Progenitor cell of endocrine pancreas (in vitro differentiated cells): ENCODE measurements around the gene HBA2. TPM values are rescaled to one million over a fixed set of nuclear protein-coding genes. Genes with fewer than 3 reads are reported as not detected.
A peak's percentile ranks its signal among the peaks of the same experiment; 100 is the strongest.

ENCODE experiments used
- DNase-seq: peaks from one replicate; pipeline ENCODE4 v3.0.0; 2021; ENCODE audit warnings: low spot score; ENCODE audit not compliant: unreplicated experiment
- H3K27ac Mint-ChIP-seq: 2 replicates; pipeline ENCODE4 v1.8.0; 2021; ENCODE audit warnings: mild to moderate bottlenecking, moderate library complexity, mixed read lengths
- H3K27me3 Mint-ChIP-seq: 2 replicates; pipeline ENCODE4 v1.8.0; 2021; ENCODE audit warnings: mixed read lengths
- H3K36me3 Mint-ChIP-seq: 2 replicates; pipeline ENCODE4 v1.8.0; 2022; ENCODE audit warnings: mixed read lengths; ENCODE audit not compliant: insufficient read depth
- H3K4me1 Mint-ChIP-seq: 2 replicates; pipeline ENCODE4 v1.8.0; 2021; ENCODE audit warnings: low read depth, mixed read lengths
- H3K4me3 Mint-ChIP-seq: 2 replicates; pipeline ENCODE4 v1.8.0; 2021; ENCODE audit warnings: low read depth, mild to moderate bottlenecking, moderate library complexity, mixed read lengths
- H3K9me3 Mint-ChIP-seq: 2 replicates; pipeline ENCODE4 v1.8.0; 2021; ENCODE audit warnings: low read depth, mixed read lengths
- CTCF ChIP-seq: fragments of 200-600 bp; sonication (generic); IDR thresholded peaks from one replicate; pipeline ENCODE4 v1.5.0; 2021; ENCODE audit warnings: antibody characterized with exemption, mild to moderate bottlenecking; ENCODE audit not compliant: unreplicated experiment
- total RNA-seq: library from RNA; stranded (reverse); gene quantifications from 2 replicates; pipeline ENCODE4 v1.2.1, GENCODE V29; 2021

The HBA2 gene
- total RNA-seq, 1 donor from 2014 or later, result not detected

GRCh38 chr16:133716-134115 is 39.0 kb upstream of the HBA2 start:
- peak overlapping the region; percentile 22 for H3K27ac Mint-ChIP-seq
- H3K36me3 Mint-ChIP-seq, result peaks cover 8% of the 10 kb centered on the region
- TF ChIP-seq CTCF, result no peak
- no peaks in the 10 kb centered on the region for H3K27me3 Mint-ChIP-seq
- no peaks in the 10 kb centered on the region for H3K9me3 Mint-ChIP-seq
- H3K4me1 Mint-ChIP-seq, result no peaks in the 10 kb centered on the region
- no peak for DNase-seq
- H3K4me3 Mint-ChIP-seq, result no peak overlapping the region

- no peak for TF ChIP-seq CTCF
- H3K4me3 Mint-ChIP-seq, result peak overlapping the region; percentile 80
- no peaks in the 10 kb centered on the region for H3K9me3 Mint-ChIP-seq
- H3K36me3 Mint-ChIP-seq, result peaks cover 6% of the 10 kb centered on the region
- H3K27me3 Mint-ChIP-seq, result peaks cover 6% of the 10 kb centered on the region
- DNase-seq, result peak; percentile 42
- H3K4me1 Mint-ChIP-seq, result no peaks in the 10 kb centered on the region
- peak overlapping the region; percentile 55 for H3K27ac Mint-ChIP-seq
Observed at GRCh38 chr16:138049-138417, 34.6 kb upstream of the HBA2 start.

- no peaks in the 10 kb centered on the region for H3K4me1 Mint-ChIP-seq
- H3K4me3 Mint-ChIP-seq, result peak overlapping the region; percentile 59
Observed at GRCh38 chr16:140175-140857, 32.4 kb upstream of the HBA2 start.

GRCh38 chr16:142405-142967 is 30.2 kb upstream of the HBA2 start:
- Mint-ChIP-seq H3K9me3 (no peaks in the 10 kb centered on the region), H3K36me3 (no peaks in the 10 kb centered on the region), H3K27ac (no peak overlapping the region), H3K27me3 (peaks cover 28% of the 10 kb centered on the region), H3K4me3 (no peak overlapping the region), H3K4me1 (no peaks in the 10 kb centered on the region)
- DNase-seq, result no peak
- TF ChIP-seq CTCF, result no peak

More at GRCh38 chr16:140175-140857, 32.4 kb upstream of the HBA2 start:
- TF ChIP-seq CTCF, result no peak
- Mint-ChIP-seq H3K27me3 (peaks cover 18% of the 10 kb centered on the region), H3K36me3 (peaks cover 3% of the 10 kb centered on the region), H3K27ac (no peak overlapping the region), H3K9me3 (no peaks in the 10 kb centered on the region)
- DNase-seq, result no peak

- H3K4me1 Mint-ChIP-seq, result no peaks in the 10 kb centered on the region
- H3K4me3 Mint-ChIP-seq, result no peak overlapping the region
- no peak overlapping the region for H3K27ac Mint-ChIP-seq
- DNase-seq, result no peak
- no peaks in the 10 kb centered on the region for H3K36me3 Mint-ChIP-seq
- peaks cover 28% of the 10 kb centered on the region for H3K27me3 Mint-ChIP-seq
- H3K9me3 Mint-ChIP-seq, result no peaks in the 10 kb centered on the region
- no peak for TF ChIP-seq CTCF
Observed at GRCh38 chr16:143047-143446, 29.6 kb upstream of the HBA2 start.
